GM23248 (cell line): ENCODE data around the gene PRPF40B. TPM values are rescaled to one million over a fixed set of nuclear protein-coding genes. Genes with fewer than 3 reads are reported as not detected.

Experiments
- DNase-seq: peaks from one replicate; pipeline ENCODE4 v3.0.0-alpha.2; 2015
- H2AFZ ChIP-seq: fragments of 200-600 bp; sonication (generic); 2 replicates; pipeline ENCODE4 v1.6.1; 2016; ENCODE audit warnings: antibody characterized with exemption
- H3F3A ChIP-seq: fragments of 200-600 bp; sonication (generic); 2 replicates; pipeline ENCODE4 v1.6.1; 2016; ENCODE audit warnings: mild to moderate bottlenecking, antibody characterized with exemption, mixed run types; ENCODE audit not compliant: insufficient read depth
- H3K27ac ChIP-seq: fragments of 200-600 bp; sonication (generic); 2 replicates; pipeline ENCODE4 v1.5.1; 2016; ENCODE audit warnings: mild to moderate bottlenecking
- H3K27me3 ChIP-seq: fragments of 200-600 bp; sonication (generic); replicated peaks from 2 replicates; pipeline ENCODE4 v1.6.1; 2016; ENCODE audit warnings: mild to moderate bottlenecking; ENCODE audit not compliant: insufficient read depth
- H3K36me3 ChIP-seq: fragments of 200-600 bp; sonication (generic); 2 replicates; pipeline ENCODE4 v1.6.1; 2016; ENCODE audit warnings: low read depth, mild to moderate bottlenecking
- H3K4me1 ChIP-seq: fragments of 200-600 bp; sonication (generic); 2 replicates; pipeline ENCODE4 v1.6.1; 2016; ENCODE audit warnings: mild to moderate bottlenecking; ENCODE audit not compliant: insufficient read depth
- H3K4me2 ChIP-seq: fragments of 200-600 bp; sonication (generic); one replicate; pipeline ENCODE4 v1.6.1; 2016; ENCODE audit warnings: mild to moderate bottlenecking; ENCODE audit not compliant: unreplicated experiment
- H3K4me3 ChIP-seq: fragments of 200-600 bp; sonication (generic); 2 replicates; pipeline ENCODE4 v1.5.1; 2016; ENCODE audit warnings: mild to moderate bottlenecking
- H3K79me2 ChIP-seq: fragments of 200-600 bp; sonication (generic); 2 replicates; pipeline ENCODE4 v1.6.1; 2016; ENCODE audit warnings: mild to moderate bottlenecking; ENCODE audit not compliant: insufficient read depth
- H3K9ac ChIP-seq: fragments of 200-600 bp; sonication (generic); 2 replicates; pipeline ENCODE4 v1.6.1; 2016; ENCODE audit warnings: mild to moderate bottlenecking
- H3K9me2 ChIP-seq: fragments of 200-600 bp; sonication (generic); 2 replicates; pipeline ENCODE4 v1.6.1; 2016; ENCODE audit warnings: mixed run types, mild to moderate bottlenecking, moderate library complexity; ENCODE audit not compliant: insufficient read depth
- H3K9me3 ChIP-seq: fragments of 200-600 bp; sonication (generic); one replicate; pipeline ENCODE4 v1.6.1; 2017; ENCODE audit warnings: low read depth
- H4K20me1 ChIP-seq: fragments of 200-600 bp; sonication (generic); 2 replicates; pipeline ENCODE4 v1.6.0; 2016; ENCODE audit not compliant: insufficient read depth
- EZH2 ChIP-seq: fragments of 200-600 bp; sonication (generic); IDR thresholded peaks from 2 replicates; pipeline ENCODE4 v1.6.1; 2018; ENCODE audit warnings: antibody characterized with exemption, mild to moderate bottlenecking; ENCODE audit not compliant: insufficient read depth, poor library complexity, severe bottlenecking
- EZH2phosphoT487 ChIP-seq: fragments of 200-600 bp; sonication (generic); IDR thresholded peaks from 2 replicates; pipeline ENCODE4 v1.6.1; 2018; ENCODE audit warnings: antibody characterized with exemption, moderate library complexity, mild to moderate bottlenecking, low read depth; ENCODE audit not compliant: insufficient read depth
- WGBS, 2 experiments: methylation state at CpG; one replicate each; pipeline ENCODE4 v1.1.6; 2015 to 2017; ENCODE audit warnings: low lambda C conversion rate in 2 of 2, low coverage in 1 of 2; ENCODE audit errors: missing lambda C conversion rate in 2 of 2; 5-methylcytosine and 5-hydroxymethylcytosine counted together
- in situ Hi-C: fragments of 300-500 bp; cut with MboI; formaldehyde crosslinking; loops from 2 replicates; pipeline ENCODE4 v1.15.0; 2020
- polyA plus RNA-seq: library from polyadenylated mRNA; unstranded; fragments of >200 nt; fragmentation: Nextera tagmentation; extraction: Ambion mirVana; gene quantifications from 2 replicates; pipeline ENCODE4 v1.2.1, GENCODE V29; 2016
- total RNA-seq: library from RNA; depleted of rRNA; stranded (reverse); fragments of >200 nt; shearing (Covaris generic); gene quantifications from 2 replicates; pipeline ENCODE4 v1.2.3, GENCODE V29; 2014

The PRPF40B gene
- total and polyA plus RNA-seq, 2 experiments from 2014 or later, result 9.9 to 11.6 TPM

DNA sequence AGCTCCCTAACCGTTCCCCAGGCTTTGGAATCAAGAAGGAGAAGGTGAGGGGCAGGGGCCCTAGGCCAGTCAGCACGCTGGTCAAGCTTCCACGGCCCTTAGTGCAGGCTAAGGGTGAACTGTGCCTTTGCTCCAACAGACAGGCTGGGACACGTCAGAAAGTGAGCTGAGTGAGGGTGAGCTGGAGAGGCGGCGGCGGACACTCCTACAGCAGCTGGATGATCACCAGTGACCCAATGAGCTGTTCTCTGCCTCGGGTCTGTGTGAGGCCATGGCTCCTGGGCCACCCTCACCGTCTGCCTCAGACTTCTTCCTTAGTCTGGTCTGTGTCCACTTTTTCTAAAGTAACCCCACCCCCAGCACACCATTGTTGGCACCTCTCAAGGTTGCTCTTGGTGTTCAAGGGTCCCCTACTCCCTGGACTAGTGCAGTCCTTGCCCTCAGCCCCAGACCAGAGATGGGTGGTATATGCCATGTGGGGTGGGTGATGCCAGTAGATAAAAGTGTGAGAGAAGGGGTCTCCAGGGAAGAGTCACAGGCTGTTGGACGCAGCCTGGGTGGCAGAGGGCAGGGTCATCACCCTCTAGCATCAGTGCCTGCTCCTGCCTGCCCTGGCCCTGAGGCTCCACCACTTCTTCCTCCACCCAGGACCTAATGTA lies 20.7 kb downstream of the PRPF40B start:
- Histone ChIP-seq H3F3A (0 out of 2 replicates have a peak, but pooled peaks cover 4% of the 10 kb centered on the region), H2AFZ (no peak overlapping the region), H3K36me3 (no peaks in the 10 kb centered on the region), H3K4me3 (no peak overlapping the region), H3K4me1 (no peaks in the 10 kb centered on the region), H3K9me2 (no peaks in the 10 kb centered on the region), H3K27ac (no peak overlapping the region), H4K20me1 (no peaks in the 10 kb centered on the region), H3K9me3 (no peaks in the 10 kb centered on the region), H3K27me3 (no peaks in the 10 kb centered on the region), H3K9ac (peak overlapping the region; percentile 43; the same call in 1 of the 2 replicates), H3K79me2 (no peaks in the 10 kb centered on the region), H3K4me2 (no peak overlapping the region)
- DNase-seq, result no peak
- whole genome bisulfite sequencing, 2 experiments, result 70% methylated on average over 10 of the region's 10 CpGs
- in situ Hi-C loops, result loop anchor here (5.0 kb wide), 1 partner anchor 68 kb away; no protein-coding TSS in a partner anchor
- no peak for TF ChIP-seq EZH2phosphoT487
- TF ChIP-seq EZH2, result no peak

DNA sequence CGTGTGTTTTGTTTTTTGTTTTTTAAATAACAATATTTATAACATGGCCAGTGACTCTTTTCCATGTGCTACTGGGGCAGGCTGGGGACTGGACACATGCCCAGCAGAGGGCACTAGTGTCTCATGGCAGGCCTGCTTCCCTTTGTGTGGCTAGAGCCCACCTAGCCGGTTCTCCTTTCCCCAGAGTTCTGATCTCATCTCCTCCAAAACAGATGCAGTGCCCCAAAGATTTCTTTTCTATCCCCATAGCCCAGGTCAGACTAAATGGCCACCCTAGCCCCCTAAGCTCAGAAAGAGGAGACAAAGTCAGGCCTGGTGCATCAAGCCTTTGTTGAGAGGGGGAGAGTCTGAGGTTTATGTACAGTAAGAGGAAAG lies 21.2 kb downstream of the PRPF40B start:
- Histone ChIP-seq H3K9me3 (no peaks in the 10 kb centered on the region), H4K20me1 (no peaks in the 10 kb centered on the region), H3K9ac (peak overlapping the region; percentile 43; the same call in 1 of the 2 replicates), H3K9me2 (no peaks in the 10 kb centered on the region), H3K27me3 (no peaks in the 10 kb centered on the region), H3K79me2 (no peaks in the 10 kb centered on the region), H3K4me3 (no peak overlapping the region), H3K4me1 (no peaks in the 10 kb centered on the region), H3K4me2 (no peak overlapping the region), H3K36me3 (no peaks in the 10 kb centered on the region; the same call in 1 of the 2 replicates), H2AFZ (no peak overlapping the region), H3F3A (0 out of 2 replicates have a peak, but pooled peaks cover 4% of the 10 kb centered on the region), H3K27ac (no peak overlapping the region)
- in situ Hi-C loops, result loop anchor here (5.0 kb wide), 1 partner anchor 68 kb away; no protein-coding TSS in a partner anchor
- WGBS, 2 experiments, result 0 to 16% methylated on average over 2 of the region's 2 CpGs
- TF ChIP-seq EZH2phosphoT487, result no peak
- TF ChIP-seq EZH2, result no peak
- DNase-seq, result peak; percentile 85

DNA sequence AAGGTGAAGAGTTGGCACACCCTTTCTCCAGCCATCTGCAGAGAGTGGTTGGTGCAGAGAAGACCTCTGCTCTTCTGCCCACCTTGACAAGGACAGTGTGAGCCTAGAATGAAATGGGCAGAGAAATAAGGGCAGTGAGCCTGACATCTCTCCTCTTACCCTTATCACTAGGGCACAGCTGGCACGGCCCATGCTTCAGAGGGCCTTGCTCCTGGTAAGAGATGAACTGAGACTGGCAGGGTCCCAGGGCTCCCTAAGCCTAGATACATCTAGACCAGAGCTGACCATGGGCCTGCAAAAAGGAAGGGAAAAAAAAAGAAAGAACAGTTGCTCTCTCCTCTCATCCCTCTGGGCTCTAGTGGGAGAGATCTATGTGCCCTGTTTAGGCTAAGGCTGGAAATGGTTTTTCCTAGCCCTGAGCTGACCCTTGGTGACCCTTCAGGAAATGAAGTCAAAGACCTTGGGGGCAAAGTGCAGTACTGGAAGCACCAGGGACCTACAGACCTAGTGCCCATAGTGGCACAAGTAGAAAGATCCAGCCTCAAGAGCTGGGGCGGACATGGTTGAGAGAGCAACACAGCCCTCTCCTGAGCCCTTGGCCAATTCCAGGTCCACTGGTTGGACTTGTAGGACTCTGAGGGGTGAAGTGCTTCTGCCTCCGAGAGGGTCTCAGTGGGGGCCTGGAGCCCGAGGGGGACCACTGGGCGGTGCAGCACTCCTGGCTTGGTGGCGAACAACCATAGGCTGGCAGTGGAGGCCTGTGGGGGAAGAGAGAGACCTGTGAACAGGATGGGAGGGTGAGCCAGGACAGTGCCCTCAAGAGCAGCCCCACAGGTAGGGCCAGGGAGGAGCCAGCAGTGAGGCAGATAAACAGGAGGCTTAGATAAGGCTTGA lies 22.0 kb downstream of the PRPF40B start:
- no peak overlapping the region for H3K4me3 ChIP-seq
- H3K27ac ChIP-seq, result no peak overlapping the region
- no peak overlapping the region for H3K9ac ChIP-seq
- H3K36me3 ChIP-seq, result no peaks in the 10 kb centered on the region; the same call in 1 of the 2 replicates
- no peak for TF ChIP-seq EZH2phosphoT487
- no peak for TF ChIP-seq EZH2
- H2AFZ ChIP-seq, result no peak overlapping the region
- H3K9me2 ChIP-seq, result no peaks in the 10 kb centered on the region
- H3K79me2 ChIP-seq, result no peaks in the 10 kb centered on the region
- H3F3A ChIP-seq, result 0 out of 2 replicates have a peak, but pooled peaks cover 4% of the 10 kb centered on the region
- no peaks in the 10 kb centered on the region for H3K4me1 ChIP-seq
- no peaks in the 10 kb centered on the region for H3K9me3 ChIP-seq
- WGBS, 2 experiments, result 87 to 89% methylated on average over 6 of the region's 6 CpGs
- DNase-seq, result no peak
- H3K4me2 ChIP-seq, result no peak overlapping the region
- H4K20me1 ChIP-seq, result no peaks in the 10 kb centered on the region
- no peaks in the 10 kb centered on the region for H3K27me3 ChIP-seq
- in situ Hi-C loops, result no loop called here

DNA sequence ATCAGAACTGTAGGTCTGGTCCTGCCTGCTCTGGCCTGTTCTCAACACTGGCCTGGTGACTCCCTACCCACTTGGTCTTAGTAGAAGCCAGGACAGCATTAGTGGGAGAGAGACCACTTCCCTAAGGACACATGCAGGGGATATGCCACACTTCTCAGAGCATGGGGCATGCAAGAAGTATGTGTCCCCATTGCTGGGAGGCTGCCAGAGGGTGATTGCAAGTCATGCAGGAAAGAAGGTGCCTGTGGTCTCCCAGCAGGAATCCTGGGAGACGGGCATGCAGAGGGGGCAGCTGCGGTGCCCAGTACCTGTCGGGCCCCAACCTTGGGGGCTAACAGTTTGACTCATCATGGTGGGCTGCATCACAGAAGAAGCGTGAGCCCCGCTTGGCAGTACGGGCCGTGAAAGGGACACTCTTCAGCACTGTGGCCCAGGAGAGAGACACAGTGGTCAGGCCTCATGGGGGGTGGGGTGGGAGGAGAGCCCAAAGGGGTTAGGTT lies 23.0 kb downstream of the PRPF40B start:
- Histone ChIP-seq H3K9ac (no peak overlapping the region), H3K4me2 (no peak overlapping the region), H3F3A (0 out of 2 replicates have a peak, but pooled peaks cover 4% of the 10 kb centered on the region), H2AFZ (no peak overlapping the region), H4K20me1 (no peaks in the 10 kb centered on the region), H3K9me2 (no peaks in the 10 kb centered on the region), H3K9me3 (no peaks in the 10 kb centered on the region), H3K27me3 (no peaks in the 10 kb centered on the region), H3K4me3 (no peak overlapping the region), H3K4me1 (no peaks in the 10 kb centered on the region), H3K79me2 (no peaks in the 10 kb centered on the region), H3K36me3 (no peaks in the 10 kb centered on the region; the same call in 1 of the 2 replicates), H3K27ac (no peak overlapping the region)
- no peak for DNase-seq
- WGBS, 2 experiments, result 89 to 93% methylated on average over 7 of the region's 7 CpGs
- in situ Hi-C loops, result no loop called here
- TF ChIP-seq EZH2 (no peak), EZH2phosphoT487 (no peak)
